Activated T-cell treated with anti-CD3 and anti-CD28 coated beads for 4 hours (primary cell): ENCODE results near the gene NIPSNAP2.
"Not testable (repeated sequence)": the region's sequence is repeated elsewhere in the genome, so short reads cannot be mapped to it uniquely, and the experiment has no call there.

Experiments
- DNase-seq: peaks from one replicate; pipeline ENCODE4 v3.0.0-alpha.2; 2020

The NIPSNAP2 gene

DNA sequence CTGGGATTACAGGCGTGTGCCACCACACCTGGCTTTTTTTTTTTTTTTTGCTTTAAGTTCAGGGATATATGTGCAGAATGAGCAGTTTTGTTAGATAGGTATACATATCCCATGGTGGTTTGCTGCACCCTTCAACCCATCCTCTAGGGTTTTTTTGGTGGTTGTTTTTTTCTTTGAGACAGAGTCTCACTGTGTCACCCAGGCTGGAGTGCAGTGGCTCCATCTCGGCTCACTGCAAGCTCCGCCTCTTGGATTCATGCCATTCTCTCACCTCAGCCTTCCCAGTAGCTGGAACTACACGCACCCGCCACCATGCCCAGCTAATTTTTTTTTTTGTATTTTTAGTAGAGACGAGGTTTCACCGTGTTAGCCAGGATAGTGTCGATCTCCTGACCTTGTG is 84.4 kb downstream of the NIPSNAP2 start:
- not testable (repeated sequence) for DNase-seq
